Thymus (tissue), 11 donors: ENCODE measurements around the gene ZNF195. TPM values are rescaled to one million over a fixed set of nuclear protein-coding genes. Genes with fewer than 3 reads are reported as not detected.
A peak's percentile ranks its signal among the peaks of the same experiment; 100 is the strongest.
"Not testable (repeated sequence)": the region's sequence is repeated elsewhere in the genome, so short reads cannot be mapped to it uniquely, and the experiment has no call there.

Source experiments
- DNase-seq, 9 donors: peaks; one replicate each; pipeline ENCODE4 v3.0.0-alpha.2; 2013; ENCODE audit warnings: low spot score in 9 of 9, low read depth in 6 of 9, missing footprints in 1 of 9
- H3K27ac ChIP-seq, 2 donors: one replicate each; pipeline ENCODE4 v1.5.1; 2013; ENCODE audit warnings: control low read depth in 1 of 2, low read depth in 1 of 2, low read length in 1 of 2, mild to moderate bottlenecking in 1 of 2, moderate library complexity in 1 of 2
- H3K27me3 ChIP-seq, 2 donors: one replicate each; pipeline ENCODE4 v1.5.1; 2013; ENCODE audit warnings: low read length in 1 of 2; ENCODE audit not compliant: control insufficient read depth in 2 of 2, insufficient read depth in 1 of 2
- H3K36me3 ChIP-seq, 2 donors: one replicate each; pipeline ENCODE4 v1.5.1; 2013; ENCODE audit warnings: low read length in 1 of 2, mild to moderate bottlenecking in 1 of 2, moderate library complexity in 1 of 2; ENCODE audit not compliant: control insufficient read depth in 2 of 2, insufficient read depth in 2 of 2
- H3K4me1 ChIP-seq, 2 donors: one replicate each; pipeline ENCODE4 v1.5.1; 2013; ENCODE audit warnings: low read length in 2 of 2; ENCODE audit not compliant: control insufficient read depth in 2 of 2, insufficient read depth in 2 of 2
- H3K4me3 ChIP-seq, 2 donors: one replicate each; pipeline ENCODE4 v1.5.1; 2013; ENCODE audit warnings: low read length in 2 of 2, control low read depth in 1 of 2, mild to moderate bottlenecking in 1 of 2
- H3K9me3 ChIP-seq, 2 donors: one replicate each; pipeline ENCODE4 v1.5.1; 2013; ENCODE audit warnings: low read length in 1 of 2, mild to moderate bottlenecking in 1 of 2; ENCODE audit not compliant: control insufficient read depth in 2 of 2, insufficient read depth in 1 of 2
- WGBS: extraction: QIAGEN DNeasy Blood & Tissue Kit; methylation state at CpG from one replicate; pipeline ENCODE4 v1.1.7; 2013; 5-methylcytosine and 5-hydroxymethylcytosine counted together
- polyA plus RNA-seq: library from polyadenylated mRNA; stranded (reverse); fragments of 200-250 nt; gene quantifications from one replicate; pipeline ENCODE4 v1.2.3, GENCODE V29; 2013
- total RNA-seq: library from RNA; stranded (reverse); fragments of 120-200 nt; gene quantifications from one replicate; pipeline ENCODE4 v1.2.4, GENCODE V29; 2013
- donor health status: healthy.

The ZNF195 gene
- total and polyA plus RNA-seq, 2 donors, result 26.8 to 31.1 TPM

GRCh38 chr11:3344327-3345174 lies 34.4 kb downstream of the ZNF195 start:
- H3K9me3 ChIP-seq, result peaks cover 0 to 6% of the 10 kb centered on the region in 2 donors
- no peak overlapping the region for H3K27ac ChIP-seq
- WGBS, result 90% methylated on average over 6 of the region's 6 CpGs
- DNase-seq, result no peak
- no peaks in the 10 kb centered on the region for H3K4me1 ChIP-seq
- no peaks in the 10 kb centered on the region for H3K36me3 ChIP-seq
- H3K4me3 ChIP-seq, result no peak overlapping the region
- peaks cover 0 to 12% of the 10 kb centered on the region in 2 donors for H3K27me3 ChIP-seq

- H3K9me3 ChIP-seq, result peaks cover 0 to 6% of the 10 kb centered on the region in 2 donors
- H3K27ac ChIP-seq, result no peak overlapping the region
- H3K36me3 ChIP-seq, result no peaks in the 10 kb centered on the region
- no peak overlapping the region for H3K4me3 ChIP-seq
- H3K27me3 ChIP-seq, result peaks cover 0 to 18% of the 10 kb centered on the region in 2 donors
- no peaks in the 10 kb centered on the region for H3K4me1 ChIP-seq
- 90% methylated on average over 2 of the region's 2 CpGs for WGBS
- DNase-seq, result no peak
These were observed 36.2 kb downstream of the ZNF195 start for GRCh38 chr11:3342709-3343108.

- Histone ChIP-seq H3K36me3 (no peaks in the 10 kb centered on the region), H3K4me3 (no peak overlapping the region), H3K27me3 (peaks cover 0 to 18% of the 10 kb centered on the region in 2 donors), H3K27ac (no peak overlapping the region), H3K4me1 (no peaks in the 10 kb centered on the region), H3K9me3 (peaks cover 0 to under 1% of the 10 kb centered on the region in 2 donors)
- DNase-seq, result peak in 8 of 9 donors; percentile 19 to 68 (median 46)
- WGBS, result 22% methylated on average over 10 of the region's 10 CpGs
These were observed 37.6 kb downstream of the ZNF195 start for GRCh38 chr11:3341298-3341697.

- no peaks in the 10 kb centered on the region for H3K36me3 ChIP-seq
- H3K4me3 ChIP-seq, result no peak overlapping the region
- 92% methylated on average over 4 of the region's 4 CpGs for WGBS
- no peak for DNase-seq
- H3K27ac ChIP-seq, result no peak overlapping the region
- no peaks in the 10 kb centered on the region for H3K4me1 ChIP-seq
- H3K9me3 ChIP-seq, result no peaks in the 10 kb centered on the region
- H3K27me3 ChIP-seq, result peaks cover 0 to 18% of the 10 kb centered on the region in 2 donors
These were observed 38.9 kb downstream of the ZNF195 start for GRCh38 chr11:3340025-3340424.

DNA sequence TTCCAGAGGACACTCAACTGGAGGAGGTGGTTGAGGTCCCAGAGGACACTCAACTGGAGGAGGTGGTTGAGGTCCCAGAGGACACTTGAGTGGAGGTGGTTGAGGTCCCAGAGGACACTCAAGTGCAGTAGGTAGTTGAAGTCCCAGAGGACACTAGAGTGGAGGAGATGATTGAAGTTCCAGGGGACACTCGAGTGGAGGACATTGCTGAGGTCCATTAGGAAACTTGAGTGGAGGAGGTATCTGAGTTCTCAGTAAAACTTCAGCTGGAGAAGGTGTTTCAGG lies 39.7 kb downstream of the ZNF195 start:
- Histone ChIP-seq H3K4me3 (no peak overlapping the region), H3K27me3 (peaks cover 0 to 18% of the 10 kb centered on the region in 2 donors), H3K36me3 (no peaks in the 10 kb centered on the region), H3K9me3 (no peaks in the 10 kb centered on the region), H3K4me1 (no peaks in the 10 kb centered on the region), H3K27ac (no peak overlapping the region)
- no peak for DNase-seq
- 79% methylated on average over 1 of the region's 1 CpG for WGBS

DNA sequence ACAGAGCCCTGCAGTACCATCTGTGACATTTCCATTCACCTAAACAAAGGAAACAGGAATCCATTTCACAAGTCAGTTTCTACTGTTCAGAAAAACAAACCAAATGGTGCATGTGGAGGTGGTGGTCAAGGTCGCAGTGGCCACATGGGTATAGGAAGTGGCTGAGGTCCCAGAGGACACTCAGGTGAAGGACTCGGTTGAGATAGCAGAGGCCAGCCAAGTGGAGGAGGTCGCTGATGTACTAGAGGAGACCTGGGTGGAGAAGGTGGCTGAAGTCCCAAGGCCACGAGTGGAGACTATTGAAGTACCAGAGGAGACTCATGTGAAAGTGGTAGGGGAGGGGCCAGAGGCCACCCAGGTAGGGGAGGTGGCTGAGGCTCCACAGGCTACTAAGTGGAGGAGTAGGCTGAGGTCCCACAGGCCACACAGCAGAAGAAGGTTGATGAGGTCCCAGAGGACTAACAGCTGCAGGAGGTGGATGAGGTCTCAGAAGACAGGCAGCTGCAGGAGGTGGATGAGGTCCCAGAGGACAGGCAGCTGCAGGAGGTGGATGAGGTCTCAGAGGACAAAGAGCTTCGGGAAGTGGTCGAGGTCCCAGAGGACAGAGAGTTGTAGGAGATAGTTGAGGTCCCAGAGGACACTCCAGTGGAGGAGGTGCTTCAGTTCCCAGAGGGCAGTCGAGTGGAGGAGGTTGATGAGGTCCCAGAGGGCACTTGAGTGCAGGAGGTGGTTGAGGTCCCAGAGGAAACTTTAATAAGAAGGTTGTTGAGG lies 40.2 kb downstream of the ZNF195 start:
- peaks cover 0 to 18% of the 10 kb centered on the region in 2 donors for H3K27me3 ChIP-seq
- no peak overlapping the region for H3K27ac ChIP-seq
- no peaks in the 10 kb centered on the region for H3K4me1 ChIP-seq
- DNase-seq, result no peak
- no peaks in the 10 kb centered on the region for H3K36me3 ChIP-seq
- H3K4me3 ChIP-seq, result no peak overlapping the region
- 92% methylated on average over 7 of the region's 7 CpGs for WGBS
- H3K9me3 ChIP-seq, result no peaks in the 10 kb centered on the region

DNA sequence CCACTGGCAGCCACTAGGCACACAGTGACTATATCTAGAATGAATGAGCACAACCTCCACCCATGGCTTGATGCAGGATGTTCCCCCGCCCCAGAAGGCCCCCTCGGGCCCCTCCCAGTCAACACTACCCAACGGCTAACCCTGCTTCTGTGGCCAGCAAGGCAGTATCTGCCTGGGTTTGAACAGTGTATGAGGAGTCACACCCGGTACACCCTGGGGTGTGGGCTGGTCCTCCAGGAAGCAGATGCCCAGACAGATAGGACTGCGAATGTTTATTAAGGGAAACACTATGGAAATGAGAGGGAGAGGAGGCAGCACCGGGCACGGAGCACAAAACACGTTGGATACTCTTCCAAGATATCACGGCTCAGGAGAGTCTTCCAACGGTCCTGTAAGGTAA lies 42.5 kb downstream of the ZNF195 start:
- H3K4me1 ChIP-seq, H3K27ac ChIP-seq, H3K4me3 ChIP-seq, DNase-seq, H3K36me3 ChIP-seq, H3K9me3 ChIP-seq: not testable (repeated sequence)
- no CpG with 5 or more reads among the region's 10 CpGs for WGBS
- H3K27me3 ChIP-seq, result peaks cover 0 to 13% of the 10 kb centered on the region in 2 donors

DNA sequence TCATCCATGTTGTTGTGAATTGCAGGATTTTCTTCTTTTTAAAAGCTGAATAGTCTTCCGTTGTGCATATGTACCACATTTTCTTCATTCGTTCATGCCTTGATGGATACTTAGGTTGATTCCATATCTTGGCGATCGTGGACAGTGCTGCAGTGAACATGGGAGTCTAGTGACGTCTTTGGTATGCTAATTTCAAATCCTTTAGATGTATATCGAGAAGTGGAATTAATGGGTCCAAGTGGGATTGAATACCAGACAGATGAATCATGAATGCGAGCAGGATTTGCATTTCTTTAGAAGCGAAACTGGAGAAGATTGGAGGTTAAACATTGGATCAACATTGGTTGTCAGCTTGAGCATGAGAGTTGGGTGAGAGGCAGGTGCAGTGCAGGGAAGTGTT lies 45.8 kb downstream of the ZNF195 start:
- not testable (repeated sequence) for H3K36me3 ChIP-seq, H3K4me3 ChIP-seq, DNase-seq, H3K27me3 ChIP-seq, H3K27ac ChIP-seq, H3K9me3 ChIP-seq, H3K4me1 ChIP-seq
- WGBS, result no CpG with 5 or more reads among the region's 8 CpGs

DNA sequence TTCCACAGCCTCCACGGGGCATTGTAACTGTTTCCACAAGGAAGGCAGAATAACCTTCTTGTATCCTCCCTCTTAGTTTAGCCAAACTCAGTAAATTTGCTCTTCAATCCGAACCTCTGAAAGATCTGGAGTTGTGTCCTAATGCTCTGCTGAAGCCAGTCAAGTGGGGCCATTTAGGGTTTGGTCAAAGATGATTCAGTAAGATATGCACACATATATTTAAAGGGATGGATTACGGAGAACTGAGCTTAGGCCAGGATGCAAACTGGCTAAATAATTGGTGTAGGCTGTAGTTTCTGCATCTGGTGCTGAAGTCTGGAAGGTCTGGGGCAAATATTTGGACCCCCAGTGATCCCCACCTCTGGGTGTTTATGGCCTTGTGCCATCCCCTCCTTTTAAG lies 47.9 kb downstream of the ZNF195 start:
- no CpG with 5 or more reads among the region's 3 CpGs for WGBS
- not testable (repeated sequence) for H3K36me3 ChIP-seq, H3K9me3 ChIP-seq, DNase-seq, H3K4me3 ChIP-seq, H3K27ac ChIP-seq, H3K27me3 ChIP-seq, H3K4me1 ChIP-seq
